Measurements from ENCODE around the gene GAD1.

DNA sequence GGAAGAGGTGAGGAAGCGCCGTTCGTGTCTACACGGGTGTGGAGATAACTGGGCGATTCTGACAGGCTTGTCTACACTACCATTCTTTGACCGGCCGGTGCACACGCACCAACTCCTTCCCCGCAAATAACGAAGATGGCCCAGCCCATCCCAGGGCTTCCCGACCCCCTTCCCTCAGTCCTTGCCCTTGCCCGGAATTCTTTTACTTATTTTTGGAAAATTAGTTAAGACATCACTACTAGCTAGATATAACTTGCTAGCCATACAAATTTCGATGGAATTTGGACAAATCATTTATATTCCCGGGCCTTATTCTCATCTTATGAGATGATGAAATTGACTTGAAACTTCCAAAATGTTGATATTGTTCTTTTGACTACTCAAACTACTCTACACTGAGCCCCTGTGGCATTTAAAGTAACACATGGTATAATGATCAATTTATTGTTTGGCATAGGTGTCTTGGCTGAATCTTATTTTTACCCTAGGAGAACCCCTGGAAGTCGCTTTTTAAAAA lies 45.2 kb upstream of the GAD1 start:
- TF ChIP-seq, protein P1, sequence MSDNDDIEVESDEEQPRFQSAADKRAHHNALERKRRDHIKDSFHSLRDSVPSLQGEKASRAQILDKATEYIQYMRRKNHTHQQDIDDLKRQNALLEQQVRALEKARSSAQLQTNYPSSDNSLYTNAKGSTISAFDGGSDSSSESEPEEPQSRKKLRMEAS (IDR thresholded peaks at IDR 0.05), result no peak
- TF ChIP-seq FOXM1 (IDR thresholded peaks at IDR 0.05; ENCODE audit: borderline replicate concordance, low read depth) (no peak), EGR1 (IDR thresholded peaks at IDR 0.05) (no peak), ZBTB7A (IDR thresholded peaks at IDR 0.05; ENCODE audit: low read depth) (no peak), TAF1 (IDR thresholded peaks at IDR 0.05; ENCODE audit: low read depth) (no peak), RAD21 (IDR thresholded peaks at IDR 0.05; ENCODE audit: low read depth) (no peak), YY1 (IDR thresholded peaks at IDR 0.05; ENCODE audit: low read depth) (no peak), TEAD4 (IDR thresholded peaks at IDR 0.05) (no peak), EP300 (IDR thresholded peaks at IDR 0.05; ENCODE audit: borderline replicate concordance) (no peak), CEBPB (IDR thresholded peaks at IDR 0.05) (no peak)
- TF ChIP-seq, protein P2, sequence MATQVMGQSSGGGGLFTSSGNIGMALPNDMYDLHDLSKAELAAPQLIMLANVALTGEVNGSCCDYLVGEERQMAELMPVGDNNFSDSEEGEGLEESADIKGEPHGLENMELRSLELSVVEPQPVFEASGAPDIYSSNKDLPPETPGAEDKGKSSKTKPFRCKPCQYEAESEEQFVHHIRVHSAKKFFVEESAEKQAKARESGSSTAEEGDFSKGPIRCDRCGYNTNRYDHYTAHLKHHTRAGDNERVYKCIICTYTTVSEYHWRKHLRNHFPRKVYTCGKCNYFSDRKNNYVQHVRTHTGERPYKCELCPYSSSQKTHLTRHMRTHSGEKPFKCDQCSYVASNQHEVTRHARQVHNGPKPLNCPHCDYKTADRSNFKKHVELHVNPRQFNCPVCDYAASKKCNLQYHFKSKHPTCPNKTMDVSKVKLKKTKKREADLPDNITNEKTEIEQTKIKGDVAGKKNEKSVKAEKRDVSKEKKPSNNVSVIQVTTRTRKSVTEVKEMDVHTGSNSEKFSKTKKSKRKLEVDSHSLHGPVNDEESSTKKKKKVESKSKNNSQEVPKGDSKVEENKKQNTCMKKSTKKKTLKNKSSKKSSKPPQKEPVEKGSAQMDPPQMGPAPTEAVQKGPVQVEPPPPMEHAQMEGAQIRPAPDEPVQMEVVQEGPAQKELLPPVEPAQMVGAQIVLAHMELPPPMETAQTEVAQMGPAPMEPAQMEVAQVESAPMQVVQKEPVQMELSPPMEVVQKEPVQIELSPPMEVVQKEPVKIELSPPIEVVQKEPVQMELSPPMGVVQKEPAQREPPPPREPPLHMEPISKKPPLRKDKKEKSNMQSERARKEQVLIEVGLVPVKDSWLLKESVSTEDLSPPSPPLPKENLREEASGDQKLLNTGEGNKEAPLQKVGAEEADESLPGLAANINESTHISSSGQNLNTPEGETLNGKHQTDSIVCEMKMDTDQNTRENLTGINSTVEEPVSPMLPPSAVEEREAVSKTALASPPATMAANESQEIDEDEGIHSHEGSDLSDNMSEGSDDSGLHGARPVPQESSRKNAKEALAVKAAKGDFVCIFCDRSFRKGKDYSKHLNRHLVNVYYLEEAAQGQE (IDR thresholded peaks at IDR 0.05; ENCODE audit: low read depth), result no peak
- TF ChIP-seq, protein P3, sequence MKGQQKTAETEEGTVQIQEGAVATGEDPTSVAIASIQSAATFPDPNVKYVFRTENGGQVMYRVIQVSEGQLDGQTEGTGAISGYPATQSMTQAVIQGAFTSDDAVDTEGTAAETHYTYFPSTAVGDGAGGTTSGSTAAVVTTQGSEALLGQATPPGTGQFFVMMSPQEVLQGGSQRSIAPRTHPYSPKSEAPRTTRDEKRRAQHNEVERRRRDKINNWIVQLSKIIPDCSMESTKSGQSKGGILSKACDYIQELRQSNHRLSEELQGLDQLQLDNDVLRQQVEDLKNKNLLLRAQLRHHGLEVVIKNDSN (IDR thresholded peaks at IDR 0.05), result no peak
